ENCODE results near the gene SPINT2. TPM values are rescaled to one million over a fixed set of nuclear protein-coding genes. Genes with fewer than 3 reads are reported as not detected.

The SPINT2 gene
- total and polyA plus RNA-seq, 2 of the 13 experiments (the other 11 are each of a cell fraction or from before 2014, with no cell fraction given) = 0.31 to 0.77 TPM

GRCh38 chr19:38245826-38246498, 18.4 kb upstream of the SPINT2 start:
- Histone ChIP-seq H3K9me3 (ENCODE audit: low read length) (no peaks in the 10 kb centered on the region), H3K4me3 (replicated peaks in 1 of 3; ENCODE audit: insufficient read depth in 1 of 3, low read depth in 2 of 3, low read length in 3 of 3) (no peak overlapping the region), H3K4me2 (ENCODE audit: low read depth, low read length) (no peak overlapping the region), H3K79me2 (ENCODE audit: insufficient read depth, low read length) (no peaks in the 10 kb centered on the region), H3K4me1 (ENCODE audit: insufficient read depth, low read length) (peaks cover 34% of the 10 kb centered on the region), H2AFZ (ENCODE audit: low read length) (no peak overlapping the region), H4K20me1 (ENCODE audit: insufficient read depth, low read length) (no peaks in the 10 kb centered on the region), H3K27me3 (ENCODE audit: control insufficient read depth in 1 of 2, insufficient read depth in 2 of 2, low read length in 2 of 2) (no peaks in the 10 kb centered on the region), H3K36me3 (replicated peaks in 1 of 2; ENCODE audit: control insufficient read depth in 1 of 2, insufficient read depth in 2 of 2, low read length in 2 of 2) (no peaks in the 10 kb centered on the region), H3K9ac (ENCODE audit: insufficient read depth, low read depth, low read length) (no peak overlapping the region), H3K27ac (ENCODE audit: extremely low read length, insufficient read depth, low read length) (no peak overlapping the region)
- POLR2A ChIA-PET = no interaction called here
- WGBS (ENCODE audit: low lambda C conversion rate) = 54% methylated on average over 14 of the region's 14 CpGs
- in situ Hi-C loops (cut with HindIII; ENCODE audit: extremely low pct_ligation_motif_present, low pct_unique_long_range_greater_than_20kb) (no loop called here), intact Hi-C loops (cut with micrococcal nuclease; ENCODE audit: unreplicated experiment) (no loop called here)
- no peak for ATAC-seq
- BruUV-seq (replicated peaks) = no TSS peak
- no peak for DNase-seq (ENCODE audit: low spot score)
- CTCF ChIA-PET (ENCODE audit: low intra/inter-chr PET ratio, low total read pairs) = interaction anchor here (4.4 kb wide), 1 partner anchor 88 kb away, joined by 62 read pairs; the partner anchor contains the start of gene CATSPERG
- no peak for FAIRE-seq
- TF ChIP-seq CERS6 (CRISPR knock-in tag; IDR thresholded peaks at IDR 0.05) = no peak
- no peak for TF ChIP-seq TAF1 (CRISPR knock-in tag; IDR thresholded peaks at IDR 0.05)
- no peak for TF ChIP-seq ZNF703 (CRISPR knock-in tag; IDR thresholded peaks at IDR 0.05; ENCODE audit: borderline replicate concordance)
- no peak for TF ChIP-seq SMAD3 (CRISPR knock-in tag; IDR thresholded peaks at IDR 0.05)
- TF ChIP-seq ZNF205 (CRISPR knock-in tag; IDR thresholded peaks at IDR 0.05) = no peak
- TF ChIP-seq HNRNPL (IDR thresholded peaks at IDR 0.05; ENCODE audit: low read depth, low read length) = no peak
- no peak for TF ChIP-seq ZNF136 (CRISPR knock-in tag; IDR thresholded peaks at IDR 0.05; ENCODE audit: low read depth)
- no peak for TF ChIP-seq GTF2F1 (IDR thresholded peaks at IDR 0.05; ENCODE audit: low read length)
- TF ChIP-seq RAD51 (IDR thresholded peaks at IDR 0.05; ENCODE audit: borderline replicate concordance) = no peak
- TF ChIP-seq ZBTB7B (CRISPR knock-in tag; IDR thresholded peaks at IDR 0.05) = no peak
- TF ChIP-seq SYNCRIP (IDR thresholded peaks at IDR 0.05; ENCODE audit: insufficient read depth, low read depth, low read length) = no peak
- TF ChIP-seq HIC2 (CRISPR knock-in tag; IDR thresholded peaks at IDR 0.05; ENCODE audit: low read depth) = no peak
- TF ChIP-seq GLMP (CRISPR knock-in tag; IDR thresholded peaks at IDR 0.05; ENCODE audit: borderline replicate concordance) = no peak
- no peak for TF ChIP-seq TGIF2 (CRISPR knock-in tag; IDR thresholded peaks at IDR 0.05)
- TF ChIP-seq SOX5 (CRISPR knock-in tag; IDR thresholded peaks at IDR 0.05; ENCODE audit: borderline replicate concordance) = no peak
- no peak for TF ChIP-seq CEBPZ (IDR thresholded peaks at IDR 0.05; ENCODE audit: low read length)
